ENCODE measurements around the gene ZNF77. TPM values are rescaled to one million over a fixed set of nuclear protein-coding genes. Genes with fewer than 3 reads are reported as not detected.

The ZNF77 gene
- total and polyA plus RNA-seq, 10 of the 15 experiments (the other 5 are each of a cell fraction or from before 2014, with no cell fraction given) = 1.9 to 4.7 (median 3.0) TPM

GRCh38 chr19:2896694-2897093, 48.1 kb downstream of the ZNF77 start:
- Histone ChIP-seq H3K27ac (ENCODE audit: control insufficient read depth, insufficient read depth) (no peak overlapping the region), H3K79me2 (ENCODE audit: control insufficient read depth, insufficient read depth, low read length) (peaks cover 6% of the 10 kb centered on the region), H2AFZ (ENCODE audit: control insufficient read depth, low read depth, low read length) (no peak overlapping the region), H3K36me3 (ENCODE audit: control insufficient read depth in 2 of 2, insufficient read depth in 2 of 2, low read length in 1 of 2) (no peaks in the 10 kb centered on the region), H3K4me3 (no peak overlapping the region), H3K4me2 (ENCODE audit: control insufficient read depth, insufficient read depth) (no peak overlapping the region), H3K4me1 (ENCODE audit: control insufficient read depth, insufficient read depth, low read length) (no peaks in the 10 kb centered on the region), H3K9me3 (replicated peaks; ENCODE audit: control insufficient read depth, insufficient read depth, low read length) (peaks cover 3% of the 10 kb centered on the region; the same call in 2 of the 3 replicates), H3K9ac (ENCODE audit: control insufficient read depth, insufficient read depth, low read length) (no peak overlapping the region), H3K27me3 (replicated peaks in 1 of 2; ENCODE audit: control insufficient read depth in 2 of 2, insufficient read depth in 2 of 2, low read length in 1 of 2) (no peaks in the 10 kb centered on the region), H4K20me1 (ENCODE audit: control insufficient read depth, insufficient read depth) (no peaks in the 10 kb centered on the region)
- ATAC-seq (no peak), DNase-seq (ENCODE audit: low read depth, low spot score) (no peak), FAIRE-seq (no peak)
- TF ChIP-seq SIN3A (IDR thresholded peaks at IDR 0.05; ENCODE audit: low read depth, low read length) (no peak), ZBED1 (IDR thresholded peaks at IDR 0.05; ENCODE audit: borderline replicate concordance) (no peak), IKZF1 (conservative IDR thresholded peaks at IDR 0.05) (no peak), TCF3 (IDR thresholded peaks at IDR 0.05; ENCODE audit: borderline replicate concordance, insufficient read depth, low read depth, low read length) (no peak), TBL1XR1 (IDR thresholded peaks at IDR 0.05; ENCODE audit: low read depth, low read length) (no peak), SMARCA5 (IDR thresholded peaks at IDR 0.05) (no peak), RFX5 (IDR thresholded peaks at IDR 0.05; ENCODE audit: low read depth, low read length) (no peak), ZNF687 (IDR thresholded peaks at IDR 0.05) (no peak), RELA (IDR thresholded peaks at IDR 0.05; ENCODE audit: borderline replicate concordance, partially characterized antibody) (no peak), ESRRA (IDR thresholded peaks at IDR 0.05; ENCODE audit: low read length) (no peak), STAT1 (conservative IDR thresholded peaks at IDR 0.05) (no peak), TARDBP (IDR thresholded peaks at IDR 0.05; ENCODE audit: borderline replicate concordance) (no peak), CBX3 (IDR thresholded peaks at IDR 0.05; ENCODE audit: borderline replicate concordance, low read depth) (no peak), E4F1 (IDR thresholded peaks at IDR 0.05; ENCODE audit: borderline replicate concordance, partially characterized antibody) (no peak), DPF2 (IDR thresholded peaks at IDR 0.05) (no peak), KDM1A (IDR thresholded peaks at IDR 0.05; ENCODE audit: borderline replicate concordance) (no peak), MXI1 (IDR thresholded peaks at IDR 0.05; ENCODE audit: low read depth, low read length) (no peak), NFIC (IDR thresholded peaks at IDR 0.05; ENCODE audit: low read depth, low read length) (no peak)
- TF ChIP-seq, protein P1, sequence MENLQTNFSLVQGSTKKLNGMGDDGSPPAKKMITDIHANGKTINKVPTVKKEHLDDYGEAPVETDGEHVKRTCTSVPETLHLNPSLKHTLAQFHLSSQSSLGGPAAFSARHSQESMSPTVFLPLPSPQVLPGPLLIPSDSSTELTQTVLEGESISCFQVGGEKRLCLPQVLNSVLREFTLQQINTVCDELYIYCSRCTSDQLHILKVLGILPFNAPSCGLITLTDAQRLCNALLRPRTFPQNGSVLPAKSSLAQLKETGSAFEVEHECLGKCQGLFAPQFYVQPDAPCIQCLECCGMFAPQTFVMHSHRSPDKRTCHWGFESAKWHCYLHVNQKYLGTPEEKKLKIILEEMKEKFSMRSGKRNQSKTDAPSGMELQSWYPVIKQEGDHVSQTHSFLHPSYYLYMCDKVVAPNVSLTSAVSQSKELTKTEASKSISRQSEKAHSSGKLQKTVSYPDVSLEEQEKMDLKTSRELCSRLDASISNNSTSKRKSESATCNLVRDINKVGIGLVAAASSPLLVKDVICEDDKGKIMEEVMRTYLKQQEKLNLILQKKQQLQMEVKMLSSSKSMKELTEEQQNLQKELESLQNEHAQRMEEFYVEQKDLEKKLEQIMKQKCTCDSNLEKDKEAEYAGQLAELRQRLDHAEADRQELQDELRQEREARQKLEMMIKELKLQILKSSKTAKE (IDR thresholded peaks at IDR 0.05; ENCODE audit: low read depth, poor library complexity, severe bottlenecking) = no peak
- POLR2A ChIA-PET = interaction anchor here (0.6 kb wide), 1 partner anchor 1012 kb away, joined by 6 read pairs; the partner anchor contains the start of gene ABHD17A
- BruUV-seq (replicated peaks) = no TSS peak
- intact Hi-C loops (cut with micrococcal nuclease; ENCODE audit: unreplicated experiment) = no loop called here
- 60% methylated on average over 8 of the region's 8 CpGs for WGBS (ENCODE audit: insufficient coverage, insufficient replicate concordance, low lambda C conversion rate, missing lambda C conversion rate)
- SMC1A ChIA-PET (ENCODE audit: uncharacterized antibody, unreplicated experiment) = no interaction called here
- RAD21 ChIA-PET (ENCODE audit: unreplicated experiment) = no interaction called here
- CTCF ChIA-PET = no interaction called here
- in situ Hi-C loops (cut with MboI) = no loop called here

Measured in GM12878 (cell line).